ENCODE results near the gene MT1G. TPM values are rescaled to one million over a fixed set of nuclear protein-coding genes. Genes with fewer than 3 reads are reported as not detected.

Gene MT1G
- total and polyA plus RNA-seq, 8 donors = 1.0 to 22.1 (median 2.4) TPM

- Histone ChIP-seq H3K27me3 (peaks cover 0 to 44% of the 10 kb centered on the region in 2 donors), H3K27ac (no peak overlapping the region), H3K4me3 (no peak overlapping the region), H3K4me1 (peaks cover 0 to 21% of the 10 kb centered on the region in 2 donors), H3K36me3 (no peaks in the 10 kb centered on the region), H3K9me3 (no peaks in the 10 kb centered on the region)
- ATAC-seq (no peak), DNase-seq (no peak)
- intact Hi-C loops (cut with DNase I) = no loop called here
- TF ChIP-seq CTCF (IDR thresholded peaks at IDR 0.05) = no peak
Observed at GRCh38 chr16:56620339-56620897, 47.4 kb downstream of the MT1G start.

GRCh38 chr16:56618138-56618537 is 49.7 kb downstream of the MT1G start:
- ATAC-seq (no peak), DNase-seq (no peak)
- H3K4me3 ChIP-seq = no peak overlapping the region
- intact Hi-C loops (cut with DNase I) = no loop called here
- peaks cover 0 to 13% of the 10 kb centered on the region in 2 donors for H3K4me1 ChIP-seq
- peaks cover 0 to 31% of the 10 kb centered on the region in 2 donors for H3K27me3 ChIP-seq
- no peaks in the 10 kb centered on the region for H3K9me3 ChIP-seq
- no peaks in the 10 kb centered on the region for H3K36me3 ChIP-seq
- no peak for TF ChIP-seq CTCF (IDR thresholded peaks at IDR 0.05)
- no peak overlapping the region for H3K27ac ChIP-seq

GRCh38 chr16:56617212-56618085 is 50.4 kb downstream of the MT1G start:
- intact Hi-C loops (cut with DNase I) = no loop called here
- Histone ChIP-seq H3K4me3 (peak overlapping the region; percentile 39 to 40), H3K4me1 (peaks cover 0 to 13% of the 10 kb centered on the region in 2 donors), H3K36me3 (no peaks in the 10 kb centered on the region), H3K9me3 (no peaks in the 10 kb centered on the region), H3K27me3 (peaks cover 0 to 31% of the 10 kb centered on the region in 2 donors), H3K27ac (peak overlapping the region; percentile 11 to 71)
- peak in 1 of 2 donors; percentile 24 for TF ChIP-seq CTCF (IDR thresholded peaks at IDR 0.05)
- ATAC-seq (peak; percentile 99), DNase-seq (peak; percentile 79 to 93 (median 86))

Other genes starting within 250 kb of the MT1G start
- 10 to 100 TPM; 69.3 to 73.1 TPM for gene AMFR, start 242.5 kb downstream of the MT1G start, total RNA-seq
- gene AMFR, start 242.5 kb downstream of the MT1G start, polyA plus RNA-seq (ENCODE audit: insufficient read length in 6 of 6) = 10 to 100 TPM; 64.2 to 88.5 (median 68.9) TPM
- gene NUDT21, start 216.7 kb downstream of the MT1G start, total RNA-seq = 10 to 100 TPM; 80.8 to 89.4 TPM
- gene NUDT21, start 216.7 kb downstream of the MT1G start, polyA plus RNA-seq (ENCODE audit: insufficient read length in 6 of 6) = 100 to 1,000 TPM; 111 to 136 (median 126) TPM
- gene OGFOD1, start 216.5 kb downstream of the MT1G start, total RNA-seq = 10 to 100 TPM; 31.7 to 35.1 TPM
- 10 to 100 TPM; 31.1 to 42.2 (median 35.9) TPM for gene OGFOD1, start 216.5 kb downstream of the MT1G start, polyA plus RNA-seq (ENCODE audit: insufficient read length in 6 of 6)
- 10 to 100 TPM; 23.9 to 38.6 TPM for gene BBS2, start 148.0 kb downstream of the MT1G start, total RNA-seq
- 100 to 1,000 TPM in 1 of 6 donors, 10 to 100 TPM in 5; 74.5 to 109 (median 85.3) TPM for gene BBS2, start 148.0 kb downstream of the MT1G start, polyA plus RNA-seq (ENCODE audit: insufficient read length in 6 of 6)
- gene MT4, start 103.0 kb downstream of the MT1G start, total RNA-seq = not detected
- gene MT4, start 103.0 kb downstream of the MT1G start, polyA plus RNA-seq (ENCODE audit: insufficient read length in 6 of 6) = not detected
- not detected for gene MT3, start 78.5 kb downstream of the MT1G start, total RNA-seq
- gene MT3, start 78.5 kb downstream of the MT1G start, polyA plus RNA-seq (ENCODE audit: insufficient read length in 6 of 6) = not detected
- gene MT2A, start 59.5 kb downstream of the MT1G start, total RNA-seq = 100 to 1,000 TPM; 239 to 425 TPM
- 10 to 100 TPM; 27.1 to 50.1 (median 44.4) TPM for gene MT2A, start 59.5 kb downstream of the MT1G start, polyA plus RNA-seq (ENCODE audit: insufficient read length in 6 of 6)
- 100 to 1,000 TPM; 103 to 262 TPM for gene MT1E, start 42.3 kb downstream of the MT1G start, total RNA-seq
- gene MT1E, start 42.3 kb downstream of the MT1G start, polyA plus RNA-seq (ENCODE audit: insufficient read length in 6 of 6) = 10 to 100 TPM in 5 of 6 donors, 1 to 10 TPM in 1; 9.0 to 16.7 (median 11.9) TPM
- 10 to 100 TPM in 1 of 2 donors, 1 to 10 TPM in 1; 8.4 to 32.5 TPM for gene MT1M, start 35.4 kb downstream of the MT1G start, total RNA-seq
- under 1 TPM; 0.29 to 0.82 (median 0.45) TPM for gene MT1M, start 35.4 kb downstream of the MT1G start, polyA plus RNA-seq (ENCODE audit: insufficient read length in 6 of 6)
- gene MT1A, start 29.4 kb downstream of the MT1G start, total RNA-seq = 10 to 100 TPM in 1 of 2 donors, 1 to 10 TPM in 1; 3.1 to 24.1 TPM
- gene MT1A, start 29.4 kb downstream of the MT1G start, polyA plus RNA-seq (ENCODE audit: insufficient read length in 6 of 6) = under 1 TPM in 2 of 6 donors, not detected in 4; 0.78 to 0.91 TPM
- gene MT1B, start 16.2 kb downstream of the MT1G start, total RNA-seq = not detected
- gene MT1B, start 16.2 kb downstream of the MT1G start, polyA plus RNA-seq (ENCODE audit: insufficient read length in 6 of 6) = under 1 TPM in 2 of 6 donors, not detected in 4; 0.45 to 0.66 TPM
- gene MT1F, start 10.1 kb downstream of the MT1G start, total RNA-seq = 10 to 100 TPM in 1 of 2 donors, 1 to 10 TPM in 1; 8.8 to 14.8 TPM
- gene MT1F, start 10.1 kb downstream of the MT1G start, polyA plus RNA-seq (ENCODE audit: insufficient read length in 6 of 6) = 1 to 10 TPM; 4.2 to 9.6 (median 6.7) TPM
- 1 to 10 TPM in 1 of 2 donors, not detected in 1; 2.3 TPM for gene MT1H, start 1.7 kb upstream of the MT1G start, total RNA-seq
- 1 to 10 TPM in 3 of 6 donors, not detected in 3; 1.1 to 2.2 (median 2.1) TPM for gene MT1H, start 1.7 kb upstream of the MT1G start, polyA plus RNA-seq (ENCODE audit: insufficient read length in 6 of 6)
- 100 to 1,000 TPM in 1 of 2 donors, 10 to 100 TPM in 1; 78.4 to 126 TPM for gene MT1X, start 14.4 kb upstream of the MT1G start, total RNA-seq
- gene MT1X, start 14.4 kb upstream of the MT1G start, polyA plus RNA-seq (ENCODE audit: insufficient read length in 6 of 6) = 10 to 100 TPM; 14.5 to 18.2 (median 16.5) TPM
- 10 to 100 TPM; 47.1 to 67.4 TPM for gene NUP93, start 62.1 kb upstream of the MT1G start, total RNA-seq
- gene NUP93, start 62.1 kb upstream of the MT1G start, polyA plus RNA-seq (ENCODE audit: insufficient read length in 6 of 6) = 10 to 100 TPM; 58.5 to 75.9 (median 66.3) TPM
- gene SLC12A3, start 197.1 kb upstream of the MT1G start, total RNA-seq = not detected
- gene SLC12A3, start 197.1 kb upstream of the MT1G start, polyA plus RNA-seq (ENCODE audit: insufficient read length in 6 of 6) = under 1 TPM; 0.13 to 0.49 (median 0.20) TPM